Iris pigment epithelial cell (primary cell): Measurements from ENCODE around the gene RNF41.

Experiments used
- DNase-seq: peaks from one replicate; pipeline ENCODE4 v3.0.0-alpha.2; 2011; ENCODE audit warnings: low read depth

Gene RNF41

GRCh38 chr12:56152756-56153677 is 68.7 kb downstream of the RNF41 start:
- no peak for DNase-seq
